ENCODE results near the gene SMIM31.

Gene SMIM31

GRCh38 chr4:164780839-164781238, 26.9 kb downstream of the SMIM31 start:
- in situ Hi-C loops (cut with MboI; ENCODE audit: low sequenced_read_pairs): no loop called here

- in situ Hi-C loops (cut with MboI; ENCODE audit: low sequenced_read_pairs): no loop called here
These were observed 30.0 kb downstream of the SMIM31 start for GRCh38 chr4:164783976-164784375.

DNA sequence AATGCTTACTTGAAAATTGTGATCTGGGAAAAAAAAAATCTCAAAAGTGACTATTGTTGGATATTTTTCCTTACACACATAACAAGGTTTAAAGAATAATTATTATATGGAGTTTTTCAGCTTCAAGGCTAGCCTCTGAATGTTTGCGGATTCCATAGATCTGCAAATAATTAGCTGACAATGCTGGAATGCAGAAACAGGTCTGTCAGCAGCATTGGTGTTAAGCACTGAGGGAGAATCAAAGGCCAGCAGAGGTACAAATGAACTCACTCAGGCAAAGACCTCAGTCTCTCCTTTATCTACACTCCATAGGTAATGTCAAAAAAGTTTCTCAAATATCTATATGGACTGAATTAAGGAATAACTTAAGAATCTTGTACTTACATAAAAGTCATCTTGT, 35.1 kb downstream of the SMIM31 start:
- in situ Hi-C loops (cut with MboI; ENCODE audit: low sequenced_read_pairs): no loop called here

- in situ Hi-C loops (cut with MboI; ENCODE audit: low sequenced_read_pairs): no loop called here
These were observed 36.3 kb downstream of the SMIM31 start for GRCh38 chr4:164790249-164790648.

GRCh38 chr4:164799410-164799809, 45.5 kb downstream of the SMIM31 start:
- in situ Hi-C loops (cut with MboI; ENCODE audit: low sequenced_read_pairs): no loop called here

- in situ Hi-C loops (cut with MboI; ENCODE audit: low sequenced_read_pairs): no loop called here
These were observed 46.9 kb downstream of the SMIM31 start for GRCh38 chr4:164800786-164801185.

GRCh38 chr4:164802301-164802901, 48.5 kb downstream of the SMIM31 start:
- in situ Hi-C loops (cut with MboI; ENCODE audit: low sequenced_read_pairs): no loop called here

- in situ Hi-C loops (cut with MboI; ENCODE audit: low sequenced_read_pairs): no loop called here
These were observed 49.8 kb downstream of the SMIM31 start for GRCh38 chr4:164803702-164804101.

DNA sequence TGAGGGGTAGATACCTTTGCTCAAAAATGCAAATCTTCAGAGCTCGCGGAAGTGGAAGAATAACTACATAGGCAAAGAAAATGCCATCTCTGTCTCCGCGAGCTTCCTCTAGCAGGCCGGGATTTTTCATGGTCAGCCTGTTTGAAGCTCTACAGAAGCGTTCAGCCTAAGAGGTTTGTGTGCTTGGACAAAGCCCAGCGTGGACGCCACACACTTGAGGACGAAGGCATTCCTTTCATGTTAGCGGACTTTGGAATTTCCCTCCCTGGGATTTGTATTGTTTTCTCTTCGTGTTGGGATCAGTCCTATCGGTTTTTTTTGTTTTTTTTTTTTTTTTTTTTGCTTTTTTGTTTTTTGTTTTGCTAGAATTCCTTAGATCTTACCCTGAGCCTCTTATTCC, 53.7 kb downstream of the SMIM31 start:
- in situ Hi-C loops (cut with MboI; ENCODE audit: low sequenced_read_pairs): no loop called here

DNA sequence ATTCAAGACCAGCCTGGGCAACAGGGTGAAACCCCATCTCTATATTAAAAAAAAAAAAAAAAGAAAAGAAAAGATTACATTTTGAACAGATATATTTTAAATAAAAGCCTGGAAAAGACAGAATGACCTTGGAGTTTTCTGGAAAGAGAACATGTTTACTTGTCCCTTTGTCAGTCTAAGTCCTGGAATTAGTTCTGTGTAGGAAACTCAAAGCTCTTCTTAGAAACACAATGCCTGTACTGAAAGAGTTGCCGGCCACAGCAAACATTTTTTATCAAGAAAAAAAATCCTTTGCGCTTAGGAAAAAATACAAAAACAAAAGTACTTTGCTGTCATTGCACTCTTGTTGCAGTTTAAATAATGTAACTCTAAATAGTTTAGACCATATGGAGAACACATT, 59.6 kb downstream of the SMIM31 start:
- in situ Hi-C loops (cut with MboI; ENCODE audit: low sequenced_read_pairs): no loop called here

DNA sequence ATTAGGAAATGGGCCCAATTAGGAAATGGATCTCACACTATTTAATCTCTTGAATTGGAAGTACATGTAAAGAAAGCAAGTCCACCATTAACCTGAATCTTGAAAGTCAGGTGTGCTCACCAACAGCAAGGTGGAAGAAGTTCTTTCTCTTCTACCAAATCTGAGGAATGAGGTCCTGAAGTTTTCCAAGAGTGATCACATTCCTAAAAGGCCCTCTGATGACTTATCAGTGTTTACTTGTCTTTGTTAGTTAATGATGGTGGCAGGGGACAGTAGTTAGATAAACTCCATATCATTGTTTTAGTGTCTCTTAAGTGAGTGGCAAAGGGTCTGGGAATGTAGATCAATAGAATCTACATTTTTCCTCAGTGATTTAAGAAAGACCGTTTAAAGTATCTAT, 61.8 kb downstream of the SMIM31 start:
- in situ Hi-C loops (cut with MboI; ENCODE audit: low sequenced_read_pairs): no loop called here

DNA sequence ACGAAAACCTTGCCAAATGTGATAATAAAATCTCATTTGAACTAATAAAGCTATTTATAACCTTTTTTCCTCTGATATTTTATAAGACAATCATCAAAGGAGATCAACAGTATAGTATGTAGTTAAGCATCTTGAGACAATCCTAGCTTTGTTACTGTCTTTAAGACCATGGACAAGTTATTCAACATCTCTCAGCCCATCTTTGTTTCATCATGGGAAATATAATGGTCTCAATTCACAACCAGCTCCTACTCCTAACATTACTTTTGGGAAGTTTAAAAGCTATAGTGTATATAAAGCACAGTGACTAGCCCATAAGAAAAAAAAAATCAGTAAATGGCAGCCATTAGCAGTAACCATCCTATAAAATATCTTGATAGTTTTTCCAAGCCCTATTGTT, 65.4 kb downstream of the SMIM31 start:
- in situ Hi-C loops (cut with MboI; ENCODE audit: low sequenced_read_pairs): no loop called here

GRCh38 chr4:164821711-164822110, 67.8 kb downstream of the SMIM31 start:
- in situ Hi-C loops (cut with MboI; ENCODE audit: low sequenced_read_pairs): no loop called here

DNA sequence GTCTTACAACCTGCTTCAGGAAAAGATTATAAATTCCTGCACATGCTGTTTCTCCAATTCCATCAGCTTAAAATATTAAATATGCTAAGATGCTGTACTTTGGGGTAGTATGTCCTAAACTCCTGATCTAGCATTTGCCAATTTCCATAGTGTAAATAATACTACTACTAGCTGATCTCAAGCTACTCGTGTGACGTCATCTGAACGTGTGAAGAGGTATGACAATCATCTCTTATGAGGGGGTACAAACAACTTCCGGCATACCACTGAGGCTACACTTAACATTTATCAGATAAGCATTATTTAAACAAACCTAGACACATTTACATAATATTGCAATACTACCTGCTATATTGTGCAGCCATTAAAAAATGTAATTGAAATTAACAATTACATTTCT, 70.7 kb downstream of the SMIM31 start:
- in situ Hi-C loops (cut with MboI; ENCODE audit: low sequenced_read_pairs): no loop called here

DNA sequence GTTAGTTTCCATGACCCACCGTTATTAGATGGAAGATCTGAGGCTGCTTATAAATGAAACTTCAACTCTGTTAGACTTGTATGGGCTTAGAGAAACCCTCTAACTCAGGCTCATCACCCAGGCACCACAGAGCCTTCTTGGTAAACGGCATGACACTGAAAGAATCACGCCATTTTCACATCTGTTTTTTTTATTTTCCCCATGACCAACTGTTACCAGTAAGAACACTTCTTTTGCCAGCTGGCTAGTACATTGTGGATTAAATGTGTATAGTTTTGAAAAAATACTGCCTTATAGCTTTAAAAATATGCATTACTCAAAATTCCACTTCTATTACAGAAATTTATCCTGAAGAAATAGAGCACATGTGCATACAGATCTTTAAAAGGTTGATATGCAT, 75.0 kb downstream of the SMIM31 start:
- in situ Hi-C loops (cut with MboI; ENCODE audit: low sequenced_read_pairs): no loop called here

DNA sequence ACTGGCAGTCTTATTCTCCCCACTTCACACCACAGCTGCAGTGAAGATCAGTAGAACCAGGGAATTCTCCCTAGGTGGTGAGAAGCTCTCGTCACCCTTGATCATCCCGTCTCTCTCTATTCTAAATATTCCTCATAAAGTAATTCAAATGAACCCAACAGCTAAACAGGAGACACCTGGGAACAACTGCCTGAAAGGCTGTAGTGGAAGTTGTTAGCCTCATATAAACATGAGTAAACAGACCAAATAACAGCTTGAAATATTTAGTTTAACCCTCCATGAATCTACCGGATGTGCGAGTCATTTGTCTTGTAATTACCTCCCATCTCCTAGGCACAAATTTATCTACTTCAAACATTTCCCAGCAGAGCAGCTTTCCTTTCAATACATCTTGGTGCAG, 92.6 kb downstream of the SMIM31 start:
- in situ Hi-C loops (cut with MboI; ENCODE audit: low sequenced_read_pairs): no loop called here

GRCh38 chr4:164847016-164847415, 93.1 kb downstream of the SMIM31 start:
- in situ Hi-C loops (cut with MboI; ENCODE audit: low sequenced_read_pairs): no loop called here

- in situ Hi-C loops (cut with MboI; ENCODE audit: low sequenced_read_pairs): no loop called here
These were observed 94.2 kb downstream of the SMIM31 start for GRCh38 chr4:164847967-164848649.

Data from HL-60/S4 (cell line).